Heart right ventricle (tissue), 16 donors: Measurements from ENCODE around the gene REXO4. TPM values are rescaled to one million over a fixed set of nuclear protein-coding genes. Genes with fewer than 3 reads are reported as not detected.
A peak's percentile ranks its signal among the peaks of the same experiment; 100 is the strongest.

Experiments used
- ATAC-seq, 8 donors: fragments of 200-7000 bp; cut with Tn5 transposase; one replicate each; pipeline ENCODE4 v1.9.1; 2020; ENCODE audit warnings: mild to moderate bottlenecking in 8 of 8, moderate library complexity in 8 of 8, moderate number of reproducible peaks in 1 of 8
- DNase-seq, 2 donors: peaks; one replicate each; pipeline ENCODE4 v3.0.0-alpha.2; 2020
- H3K27ac ChIP-seq, 10 donors: fragments of 200-600 bp; sonication (generic) in 2 of 10; one replicate each; pipeline versions ENCODE4 v1.5.0 to v1.8.0; 2020 to 2022; ENCODE audit warnings: mild to moderate bottlenecking in 3 of 10
- H3K27me3 ChIP-seq, 7 donors: fragments of 200-600 bp; one replicate each; pipeline ENCODE4 v1.8.0; 2021 to 2022; ENCODE audit warnings: mild to moderate bottlenecking in 2 of 7
- H3K36me3 ChIP-seq, 9 donors: fragments of 200-600 bp; sonication (generic) in 1 of 9; one replicate each; pipeline versions ENCODE4 v1.5.0 to v1.8.0; 2020 to 2022; ENCODE audit warnings: mild to moderate bottlenecking in 2 of 9
- H3K4me1 ChIP-seq, 9 donors: fragments of 200-600 bp; sonication (generic) in 1 of 9; one replicate each; pipeline versions ENCODE4 v1.5.0 to v1.8.0; 2020 to 2022; ENCODE audit warnings: mild to moderate bottlenecking in 4 of 9
- H3K4me3 ChIP-seq, 10 donors: fragments of 200-600 bp; sonication (generic) in 2 of 10; one replicate each; pipeline versions ENCODE4 v1.5.0 to v1.8.0; 2020 to 2022; ENCODE audit warnings: mild to moderate bottlenecking in 7 of 10, moderate library complexity in 2 of 10
- H3K9me3 ChIP-seq, 11 donors: fragments of 200-600 bp in 10 of 11; sonication (generic) in 2 of 11; one replicate each; pipeline versions ENCODE4 v1.5.0 to v1.8.0; 2013 to 2022; ENCODE audit warnings: mild to moderate bottlenecking in 2 of 11, control low read depth in 1 of 11, moderate library complexity in 1 of 11
- CTCF ChIP-seq, 9 donors: fragments of 200-600 bp; sonication (generic) in 2 of 9; IDR thresholded peaks; one replicate each; pipeline versions ENCODE4 v1.5.0 to v1.8.0; 2021 to 2022; ENCODE audit warnings: antibody characterized with exemption in 9 of 9, mild to moderate bottlenecking in 5 of 9, moderate library complexity in 1 of 9
- WGBS, 2 donors: extraction: QIAGEN DNeasy Blood & Tissue Kit; methylation state at CpG; one replicate each; pipeline ENCODE4 v1.1.7; 2013; ENCODE audit warnings: inconsistent platforms in 1 of 2; 5-methylcytosine and 5-hydroxymethylcytosine counted together
- intact Hi-C, 10 donors: fragments of 100-400 bp; cut with DNase I; formaldehyde crosslinking; loops; one replicate each; pipeline versions ENCODE4 v1.11.1 to v1.14.2; 2022
- polyA plus RNA-seq, 2 donors: library from polyadenylated mRNA; stranded (reverse); fragments of 200-250 nt; gene quantifications; one replicate each; pipeline ENCODE4 v1.2.3, GENCODE V29; 2013
- total RNA-seq, 10 donors: library from RNA; stranded (reverse); fragmentation: NEBNext Ultra II Directional in 3 of 10; extraction: Animal tissue kit (Norgen Biotek cat#: 25700) in 3 of 10; gene quantifications; one replicate each; pipeline versions ENCODE4 v1.2.1 to v1.2.4, GENCODE V29; 2021 to 2023
- donor health status: Arrhythmogenic right ventricular cardiomyopathy.
- donor health status: ischemic (EF 13 %, LVEDD 7.1; RV severe dilation, severe dysfunction).
- donor health status: healthy with polysubstance abuse.
- donor health status: DM: no; HTN: yes; CAD: no.
- donor health status: DM: no; HTN: no; CAD: no.
- donor health status: ischemic (EF 25% LVEDD 6.9; RV normal size, moderate dysfunction).
- donor health status: ischemic (EF 25% LVEDD 5.7; RV mildly dilated, moderate dysfunction).
- donor health status: healthy.
- donor health status: DM: yes; HTN: yes; CAD: no.
- donor health status: Ischemic cardiomyopathy.
- donor health status: ischemic (EF 35%, LVEDD 5.7; RV mildly dilated, moderate dysfunction).
- donor health status: nonischemic (EF 11% LVEDD 7.7; RV severe dilation, severe dysfunction).
- donor health status: DM: yes; HTN: yes; CAD: no.
- donor health status: PGD.
- donor health status: ischemic (EF 29% LVEDD 5.4; RV normal size, mild dysfunction).
- donor health status: nonischemic (EF 23%, LVEDD 6.1; RV moderate dilation, normal function).

Gene REXO4
- total and polyA plus RNA-seq, 12 donors: 9.3 to 20.8 (median 11.4) TPM

DNA sequence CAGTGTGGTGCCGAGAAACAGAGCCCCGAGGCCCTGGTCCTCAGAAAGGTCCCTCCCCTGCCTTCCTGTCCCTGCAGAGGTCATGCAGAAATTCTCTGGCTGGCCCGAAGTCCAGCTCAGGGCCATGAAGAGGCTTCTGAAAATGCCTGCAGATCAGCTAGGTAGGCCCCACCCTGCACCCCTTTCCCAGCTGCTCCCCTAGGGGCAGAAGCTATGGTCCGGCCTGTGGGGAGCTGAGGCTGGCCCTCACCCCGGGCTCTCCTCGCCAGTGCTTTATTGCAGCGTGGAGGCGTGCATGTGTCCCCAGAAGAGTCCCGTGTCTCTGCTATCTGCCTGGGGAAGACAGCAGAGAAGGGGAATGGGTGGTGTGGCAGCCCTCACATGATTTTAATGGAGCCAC is 19.9 kb downstream of the REXO4 start:
- WGBS, 2 donors: 60 to 67% methylated on average over 9 of the region's 9 CpGs
- intact Hi-C loops: no loop called here
- Histone ChIP-seq H3K27me3 (peaks cover 0 to 27% (median 4%) of the 10 kb centered on the region in 7 donors), H3K9me3 (no peaks in the 10 kb centered on the region), H3K4me3 (no peak overlapping the region), H3K36me3 (peaks cover 0 to 8% (median 0%) of the 10 kb centered on the region in 9 donors), H3K27ac (no peak overlapping the region), H3K4me1 (no peaks in the 10 kb centered on the region)
- TF ChIP-seq CTCF (IDR thresholded peaks at IDR 0.05): no peak
- ATAC-seq (no peak), DNase-seq (no peak)

DNA sequence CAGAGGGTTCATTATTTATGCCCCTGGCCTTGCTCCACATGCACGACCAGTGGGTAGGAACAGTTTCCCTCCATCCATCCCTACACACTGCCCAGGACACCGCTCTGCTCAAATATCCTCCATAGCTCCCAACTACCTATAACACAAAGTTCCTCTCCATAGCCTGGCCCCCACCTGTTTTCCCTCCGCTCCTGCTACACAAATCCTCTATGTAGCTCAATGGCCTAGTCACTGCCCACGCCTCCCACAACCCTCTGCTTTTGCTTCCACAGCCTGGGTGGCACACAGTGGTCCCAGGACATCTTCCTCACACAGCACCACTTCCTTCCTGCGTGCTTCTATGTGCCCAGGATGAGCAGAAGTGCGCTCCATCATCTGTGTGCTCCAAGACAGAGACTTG is 20.4 kb downstream of the REXO4 start:
- ATAC-seq: no peak
- H3K4me3 ChIP-seq: no peak overlapping the region

GRCh38 chr9:133396952-133397351 is 20.9 kb downstream of the REXO4 start:
- H3K4me3 ChIP-seq: no peak overlapping the region
- no peaks in the 10 kb centered on the region for H3K4me1 ChIP-seq
- intact Hi-C loops: no loop called here
- peaks cover 0 to 5% (median 0%) of the 10 kb centered on the region in 9 donors for H3K36me3 ChIP-seq
- peak in 2 of 9 donors; percentile 24 to 39 for TF ChIP-seq CTCF (IDR thresholded peaks at IDR 0.05)
- H3K27ac ChIP-seq: no peak overlapping the region
- no peaks in the 10 kb centered on the region for H3K9me3 ChIP-seq
- DNase-seq (no peak), ATAC-seq (peak in 2 of 8 donors; percentile 22 to 25)
- 22 to 24% methylated on average over 14 of the region's 14 CpGs for WGBS, 2 donors
- peaks cover 0 to 30% (median 5%) of the 10 kb centered on the region in 7 donors for H3K27me3 ChIP-seq

More for the DNA sequence above, 20.4 kb downstream of the REXO4 start:
- Histone ChIP-seq H3K27me3 (peaks cover 0 to 27% (median 4%) of the 10 kb centered on the region in 7 donors), H3K36me3 (peaks cover 0 to 5% (median 0%) of the 10 kb centered on the region in 9 donors), H3K27ac (no peak overlapping the region), H3K4me1 (no peaks in the 10 kb centered on the region), H3K9me3 (no peaks in the 10 kb centered on the region)
- TF ChIP-seq CTCF (IDR thresholded peaks at IDR 0.05): no peak
- WGBS, 2 donors: 79 to 81% methylated on average over 6 of the region's 6 CpGs
- intact Hi-C loops: no loop called here
- no peak for DNase-seq

DNA sequence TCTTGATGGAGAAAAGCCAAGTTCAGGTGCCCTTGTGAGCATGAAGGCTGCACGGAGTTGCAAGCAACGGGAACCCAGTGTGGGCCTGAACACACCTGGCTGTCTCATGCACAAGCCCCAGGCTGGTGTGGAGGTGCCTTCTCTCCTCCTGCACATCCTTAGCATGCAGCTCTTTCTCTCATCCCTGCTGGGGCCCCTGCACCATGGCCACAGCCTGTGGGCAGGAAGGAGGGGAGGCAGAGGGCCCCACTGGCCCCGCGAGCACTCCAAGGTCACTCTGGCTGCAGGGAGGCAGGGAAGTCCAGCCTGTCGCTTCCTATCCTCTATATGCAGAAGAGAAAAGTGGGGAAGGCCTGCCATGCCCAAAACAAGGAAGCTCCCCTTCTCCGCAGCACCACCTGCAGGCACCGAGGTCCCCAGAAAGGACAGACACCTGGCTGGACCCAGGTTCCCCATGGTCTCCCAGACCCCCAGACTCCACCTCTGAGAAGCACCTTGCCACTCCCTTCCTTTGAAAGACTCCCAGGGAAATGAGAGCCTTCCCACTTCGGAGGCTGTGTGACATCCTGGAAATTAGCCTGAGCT is 23.0 kb downstream of the REXO4 start:
- Histone ChIP-seq H3K27ac (no peak overlapping the region), H3K9me3 (no peaks in the 10 kb centered on the region), H3K27me3 (peaks cover 0 to 36% (median 7%) of the 10 kb centered on the region in 7 donors), H3K4me3 (no peak overlapping the region), H3K36me3 (no peaks in the 10 kb centered on the region), H3K4me1 (no peaks in the 10 kb centered on the region)
- TF ChIP-seq CTCF (IDR thresholded peaks at IDR 0.05): no peak
- ATAC-seq: no peak
- WGBS, 2 donors: 38 to 48% methylated on average over 8 of the region's 8 CpGs
- intact Hi-C loops: no loop called here
- DNase-seq: no peak
